Measurements from ENCODE around the gene LGR5. TPM values are rescaled to one million over a fixed set of nuclear protein-coding genes. Genes with fewer than 3 reads are reported as not detected.

The LGR5 gene
- polyA plus RNA-seq, 4 donors: 16.5 to 21.1 (median 18.8) TPM

DNA sequence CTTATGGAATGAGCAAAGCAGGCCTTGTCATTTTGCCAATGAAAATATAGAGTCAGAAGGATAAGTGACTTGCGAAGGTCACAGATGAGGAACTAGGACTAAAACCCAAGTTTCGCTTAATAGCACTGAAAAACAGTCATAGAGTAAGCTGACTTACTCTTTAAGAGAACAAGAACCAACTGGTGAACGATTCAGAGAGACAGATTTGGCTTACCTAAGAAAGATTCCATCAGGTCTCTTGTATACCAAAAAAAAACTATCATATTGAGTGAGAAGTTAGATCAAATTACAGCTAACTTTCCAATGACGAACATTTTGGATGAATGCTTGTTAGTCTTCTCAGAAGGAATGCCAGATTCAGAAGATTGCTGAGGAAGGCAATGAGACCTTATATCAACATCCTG lies 149.9 kb downstream of the LGR5 start:
- no peak for DNase-seq (ENCODE audit: low read depth in 4 of 4, low spot score in 3 of 4)

DNA sequence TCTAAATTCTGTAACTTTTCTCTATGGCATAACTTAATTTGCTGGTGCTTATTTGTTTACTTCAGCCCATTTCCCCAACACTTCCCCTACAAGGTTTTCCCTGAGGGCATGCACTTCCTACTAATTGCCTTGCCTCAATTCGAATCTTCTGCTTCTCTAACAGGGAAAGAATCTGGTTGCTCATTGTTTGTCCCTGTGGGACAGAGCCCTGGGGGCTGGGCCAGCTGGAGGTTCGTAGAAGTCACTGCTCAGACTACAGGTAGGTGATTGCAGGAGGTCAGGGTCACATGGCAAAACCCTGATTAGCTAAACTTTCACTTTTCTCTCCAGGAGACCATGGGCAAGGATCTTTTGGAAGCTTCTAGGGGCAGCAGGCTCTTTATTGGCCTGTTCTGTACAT lies 152.0 kb downstream of the LGR5 start:
- no peak for DNase-seq (ENCODE audit: low read depth in 4 of 4, low spot score in 3 of 4)

DNA sequence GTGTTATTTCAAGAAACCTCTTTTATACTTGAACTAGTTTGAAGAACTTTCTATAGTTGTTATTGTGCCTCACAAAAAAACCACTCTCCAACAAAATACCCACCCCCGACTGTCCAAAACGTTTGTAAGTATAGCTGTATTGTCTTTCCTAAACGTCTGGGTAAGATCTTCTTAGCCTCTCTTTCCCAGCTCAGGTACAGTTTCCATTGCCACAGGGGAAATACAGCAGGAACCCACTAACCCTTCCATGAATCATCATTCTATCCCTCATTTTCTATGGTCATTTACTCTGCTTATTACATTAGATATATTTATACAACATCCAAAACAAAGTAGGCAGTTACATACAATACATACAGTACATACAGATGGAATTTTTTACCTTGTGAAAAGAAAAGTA lies 153.2 kb downstream of the LGR5 start:
- DNase-seq (ENCODE audit: low read depth in 4 of 4, low spot score in 3 of 4): no peak

DNA sequence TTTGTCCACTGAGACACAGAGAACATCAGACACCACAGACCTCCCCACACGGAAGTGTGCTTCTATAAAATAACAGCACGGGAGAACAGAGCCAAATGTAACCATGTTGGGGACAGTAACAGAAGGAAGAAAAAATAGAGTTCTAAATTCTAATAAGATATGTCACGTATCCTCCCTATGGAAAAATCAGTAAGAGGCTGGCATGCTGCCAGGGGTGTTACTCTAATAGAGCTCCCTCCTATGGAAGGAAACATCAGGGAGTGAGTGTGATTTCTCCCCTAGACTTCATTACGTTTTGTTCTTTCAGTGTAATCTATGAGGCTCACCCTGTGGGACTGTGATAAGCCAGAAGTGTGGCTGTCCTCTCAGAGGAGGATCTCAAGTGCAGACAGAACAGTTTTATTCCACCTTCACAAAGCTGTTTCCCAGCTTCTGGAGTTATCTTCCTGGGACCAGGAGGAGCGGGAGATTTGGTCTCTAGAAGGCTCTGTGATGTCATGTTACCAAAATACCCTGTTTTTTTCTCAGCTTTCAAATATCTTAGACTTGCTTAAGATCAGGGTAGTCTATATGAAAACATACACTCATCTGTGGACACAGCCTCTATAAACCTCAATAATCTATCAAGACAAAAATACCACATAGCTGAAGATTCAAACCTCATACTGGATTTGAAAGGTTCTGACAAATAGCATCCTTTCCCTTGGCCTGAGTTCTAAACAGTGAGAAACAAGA lies 154.8 kb downstream of the LGR5 start:
- DNase-seq (ENCODE audit: low read depth in 4 of 4, low spot score in 3 of 4): no peak

DNA sequence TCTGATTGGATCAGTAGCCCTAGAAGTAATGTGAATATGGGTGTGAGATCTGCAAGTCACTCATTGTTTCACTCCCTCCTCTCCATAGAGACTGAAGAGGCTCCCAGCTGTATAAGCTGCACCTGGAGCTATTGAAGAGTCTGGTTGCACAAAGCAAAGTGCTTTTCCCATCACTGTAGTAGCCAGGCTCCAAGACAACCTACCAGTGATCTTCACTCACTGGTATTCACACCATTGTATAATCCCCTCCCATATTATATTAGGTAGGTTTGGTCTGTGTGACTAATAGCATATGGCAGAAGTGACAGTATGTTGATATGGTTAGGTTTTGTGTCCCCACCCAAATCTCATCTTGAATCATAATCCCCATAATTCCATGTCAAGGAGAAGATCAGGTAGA lies 159.6 kb downstream of the LGR5 start:
- DNase-seq (ENCODE audit: low read depth in 4 of 4, low spot score in 3 of 4): no peak

DNA sequence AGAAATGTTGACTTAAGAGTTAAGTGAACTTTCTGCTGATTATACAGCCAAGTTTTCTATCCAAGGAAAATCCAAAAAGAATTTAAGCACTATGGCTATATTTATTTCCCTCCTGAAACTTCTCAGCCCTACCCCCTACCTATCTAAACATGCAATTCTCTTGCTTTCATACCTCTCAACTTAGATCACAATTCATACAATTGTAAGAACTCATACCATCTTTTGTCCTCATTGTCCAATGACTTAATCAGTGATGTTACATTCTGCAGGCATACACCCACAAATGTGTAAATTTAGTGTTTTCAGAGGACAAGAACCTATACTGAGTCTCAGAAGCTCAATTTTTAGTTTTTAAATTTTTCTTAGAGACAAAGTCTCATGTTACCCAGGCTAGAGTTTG lies 161.9 kb downstream of the LGR5 start:
- DNase-seq (ENCODE audit: low read depth in 4 of 4, low spot score in 3 of 4): no peak

DNA sequence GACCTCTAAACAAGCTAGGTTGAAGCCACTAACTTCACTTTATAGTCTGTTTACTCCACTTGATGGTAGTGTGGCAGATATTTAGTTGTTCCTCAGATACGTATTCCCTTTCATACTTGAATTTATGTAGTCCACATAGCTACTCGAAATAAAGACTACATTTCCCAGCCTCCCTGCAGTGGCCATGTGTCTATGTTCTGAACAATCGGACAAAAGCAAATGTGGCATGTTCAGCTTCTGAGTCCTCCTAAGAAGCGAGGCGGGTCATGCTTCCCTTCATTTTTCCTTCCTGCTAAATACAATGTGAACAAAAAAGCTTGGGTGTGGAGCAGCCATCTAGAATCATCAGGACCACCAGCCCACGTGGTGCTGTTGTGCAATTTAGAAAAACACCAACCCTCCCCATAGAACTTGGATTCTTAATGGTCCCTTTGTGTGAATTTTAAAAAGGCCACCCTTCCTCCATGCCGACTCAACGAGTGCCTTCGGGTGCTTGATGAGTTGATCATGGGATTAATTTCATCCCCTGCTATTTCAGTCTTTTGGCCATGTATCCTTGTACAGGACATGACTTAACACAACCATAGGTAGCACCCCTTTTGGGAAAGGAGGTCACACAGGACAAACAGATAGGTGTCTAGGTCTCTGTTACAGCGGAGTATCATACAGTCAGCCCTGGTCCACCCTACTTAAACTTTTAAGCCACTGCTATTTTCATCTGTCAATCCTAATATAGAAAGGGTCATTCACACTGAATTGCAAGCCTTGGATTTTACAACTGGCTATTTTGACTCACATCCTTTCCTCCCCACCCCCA lies 163.4 kb downstream of the LGR5 start:
- DNase-seq (ENCODE audit: low read depth in 4 of 4, low spot score in 3 of 4): no peak

DNA sequence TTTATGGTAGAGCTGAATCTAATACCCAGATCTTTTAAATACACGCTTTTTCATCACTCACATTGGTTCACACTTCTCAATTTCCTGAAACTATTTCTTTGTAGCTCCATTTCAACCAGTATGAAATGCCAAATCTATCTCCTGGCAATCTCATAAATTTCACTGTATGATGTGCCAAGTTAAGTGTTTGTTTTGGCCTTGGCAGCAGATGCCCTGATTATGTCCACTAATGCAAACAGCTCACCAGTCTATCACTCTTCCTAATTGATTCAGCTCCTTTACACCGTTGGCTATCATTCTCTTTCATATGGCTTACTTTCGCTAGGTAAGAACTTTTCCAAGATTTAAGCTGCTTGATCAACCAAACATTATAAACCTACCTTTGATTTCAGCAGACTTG lies 165.4 kb downstream of the LGR5 start:
- no peak for DNase-seq (ENCODE audit: low read depth in 4 of 4, low spot score in 3 of 4)

DNA sequence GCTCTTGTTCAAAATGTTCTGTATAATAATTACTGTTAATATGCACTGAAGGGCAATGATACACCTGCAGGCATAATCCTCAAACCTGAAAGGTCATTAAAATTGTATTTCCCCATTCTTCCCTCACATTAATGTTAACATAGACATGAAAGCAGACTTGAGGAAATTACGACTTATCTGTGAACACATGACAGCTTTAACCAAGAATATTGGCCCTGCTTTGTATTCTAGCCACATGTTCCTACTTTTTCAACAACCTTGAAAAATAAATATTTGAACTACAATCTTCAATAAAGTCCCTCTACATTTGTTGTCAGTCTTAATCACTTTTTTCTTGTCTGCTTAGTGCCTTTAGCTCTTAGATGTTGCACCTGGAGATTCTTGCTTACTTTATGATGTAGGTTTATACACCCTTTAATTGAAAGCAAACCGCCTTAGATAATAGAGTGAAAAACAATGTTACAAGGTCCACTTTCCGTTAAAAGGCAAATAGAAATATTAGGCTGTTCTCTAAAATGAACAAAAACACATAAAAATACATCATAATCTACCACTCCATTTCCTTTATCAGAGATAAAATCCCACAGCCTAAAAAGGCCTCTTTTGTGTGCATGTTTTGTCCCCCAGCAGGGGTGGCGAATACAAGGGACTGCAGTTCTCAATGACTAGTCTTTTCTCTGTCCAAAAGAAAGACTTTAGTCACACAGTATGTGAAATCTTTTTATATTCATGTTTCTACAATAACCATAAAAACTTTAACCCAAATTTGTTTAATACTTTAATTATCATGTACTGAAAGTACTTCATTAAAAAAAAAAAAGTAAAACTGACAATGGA lies 168.1 kb downstream of the LGR5 start:
- no peak for DNase-seq (ENCODE audit: low read depth in 4 of 4, low spot score in 3 of 4)

DNA sequence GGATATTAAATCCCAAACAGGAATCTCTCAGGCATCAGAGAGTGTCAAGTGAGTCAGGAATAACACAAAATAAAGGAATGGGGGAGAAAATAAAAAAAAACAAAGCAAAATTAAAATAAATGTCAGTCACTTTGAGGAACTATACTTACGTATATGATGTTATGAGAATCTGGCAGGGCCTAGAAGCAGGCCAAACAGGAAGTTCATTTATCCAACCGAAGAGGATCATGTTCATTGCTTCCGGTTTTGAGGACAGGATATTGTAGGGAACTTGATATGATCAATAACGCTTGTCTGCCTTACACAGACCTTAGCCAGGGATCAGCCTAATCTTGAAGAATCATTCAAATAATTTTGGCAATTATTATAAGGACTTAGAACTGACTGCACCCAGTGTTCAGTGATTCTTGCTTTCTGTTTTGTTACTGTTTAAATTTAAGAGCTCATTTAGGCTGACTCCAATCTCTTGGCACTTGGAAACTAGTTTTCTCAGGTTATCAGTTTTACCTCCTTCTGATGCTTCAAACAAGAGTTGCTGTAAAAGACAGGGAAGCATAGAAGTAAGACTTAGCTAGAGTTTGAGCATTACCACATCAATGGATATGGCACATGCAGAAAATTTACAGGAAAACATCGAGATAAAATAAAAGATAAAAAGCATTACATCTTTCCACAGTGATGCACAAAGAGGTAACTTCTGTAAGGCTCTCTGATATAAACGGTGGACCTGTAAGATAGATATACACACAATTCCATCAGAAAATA lies 170.6 kb downstream of the LGR5 start:
- no peak for DNase-seq (ENCODE audit: low read depth in 4 of 4, low spot score in 3 of 4)

DNA sequence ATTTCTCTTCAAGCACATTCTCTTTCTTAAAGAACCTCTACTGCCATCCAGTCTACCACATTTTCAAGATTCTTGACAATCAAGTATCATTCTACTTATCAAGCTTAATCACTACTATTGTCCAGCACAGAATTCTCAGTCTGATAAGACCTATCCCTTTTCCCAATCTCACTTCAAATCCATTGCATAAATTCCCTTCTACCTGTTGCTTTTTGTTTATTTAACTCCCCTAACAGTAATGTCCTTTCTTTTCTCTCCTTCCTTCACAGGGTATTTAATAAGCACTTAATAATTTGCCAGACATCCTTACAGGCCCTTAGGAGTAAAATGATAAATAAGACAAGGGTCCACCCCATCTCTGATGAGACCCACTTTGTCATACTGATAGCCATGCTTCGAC lies 182.3 kb downstream of the LGR5 start:
- DNase-seq (ENCODE audit: low read depth in 4 of 4, low spot score in 3 of 4): no peak

DNA sequence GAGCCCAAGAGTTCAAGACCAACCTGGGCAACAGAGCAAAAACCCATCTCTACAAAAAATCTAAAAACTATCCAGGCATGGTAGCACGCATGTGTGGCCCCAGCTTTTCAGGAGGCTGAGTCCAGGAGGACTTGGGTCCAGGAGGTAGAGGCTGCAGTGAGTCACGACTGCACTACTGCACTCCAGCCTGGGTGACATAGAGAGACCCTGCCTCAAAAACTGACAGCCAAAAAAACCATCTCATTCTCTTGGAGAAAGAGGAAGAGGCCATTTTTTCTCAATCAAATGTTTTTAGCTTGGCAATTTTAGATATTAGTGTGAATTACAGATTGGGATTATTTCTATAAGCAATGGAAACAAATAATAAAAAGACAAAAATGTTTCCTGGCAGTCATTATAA lies 185.9 kb downstream of the LGR5 start:
- DNase-seq (ENCODE audit: low read depth in 4 of 4, low spot score in 3 of 4): no peak

DNA sequence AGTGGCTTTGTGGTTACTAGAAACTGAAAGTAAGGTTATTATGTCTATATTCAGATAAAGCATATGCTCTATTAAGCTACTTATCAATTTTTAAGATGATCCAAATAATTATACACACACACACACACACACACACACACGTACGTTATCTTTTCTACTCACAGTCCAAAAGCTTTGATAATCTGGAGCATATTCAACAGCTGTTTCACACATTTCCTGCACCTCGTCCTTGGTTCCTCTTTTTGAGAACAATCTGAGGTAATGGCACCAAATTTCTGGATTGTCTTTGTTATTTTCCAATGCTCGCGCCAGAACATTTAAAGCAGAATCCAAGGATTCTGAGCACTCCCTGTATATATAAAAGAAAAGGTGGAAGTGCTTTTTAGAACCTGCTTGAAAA lies 186.5 kb downstream of the LGR5 start:
- DNase-seq (ENCODE audit: low read depth in 4 of 4, low spot score in 3 of 4): no peak

DNA sequence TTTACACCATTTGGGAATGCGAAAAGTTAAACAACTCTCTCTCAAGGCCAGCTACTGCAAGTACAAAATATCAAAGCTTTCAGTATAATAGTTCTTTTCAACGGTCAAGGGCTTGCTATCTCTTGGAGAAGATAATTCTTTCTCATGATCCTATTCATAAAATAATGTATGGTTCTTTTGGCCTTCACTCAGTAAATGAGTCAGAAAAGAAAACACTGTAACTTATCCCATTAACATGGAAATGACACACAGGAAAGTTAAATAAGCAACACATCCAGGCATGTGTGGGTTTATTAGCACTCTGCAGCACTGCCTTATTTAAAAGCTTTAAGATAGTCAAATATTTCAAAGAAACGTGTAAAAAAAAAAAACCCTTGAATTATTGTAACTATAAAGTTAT lies 187.2 kb downstream of the LGR5 start:
- no peak for DNase-seq (ENCODE audit: low read depth in 4 of 4, low spot score in 3 of 4)

DNA sequence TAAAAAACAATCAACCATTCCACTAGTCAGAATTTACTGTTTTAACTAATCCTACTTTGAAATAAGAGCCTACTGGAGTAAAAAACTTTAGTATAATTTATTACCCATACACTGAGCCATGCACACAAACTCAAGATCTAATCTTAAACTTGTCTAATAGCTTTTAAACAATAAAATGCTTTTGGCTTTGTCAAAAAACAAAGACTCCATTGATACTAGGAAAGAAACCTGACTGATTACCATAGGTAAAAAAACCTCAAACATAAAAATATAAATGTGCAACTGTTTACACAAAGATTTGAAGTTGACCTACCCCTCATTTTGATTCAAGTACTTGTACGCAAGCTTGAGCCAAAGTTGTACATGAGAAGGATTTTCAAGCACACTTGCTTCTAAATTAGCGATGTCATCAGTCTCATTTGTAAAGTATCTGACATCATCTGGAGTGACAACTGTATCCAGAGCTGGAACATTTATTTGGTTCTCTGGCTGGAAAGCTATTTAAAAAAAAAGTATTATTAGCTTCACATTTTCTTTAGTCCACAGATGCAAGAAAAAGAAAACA lies 187.9 kb downstream of the LGR5 start:
- DNase-seq (ENCODE audit: low read depth in 4 of 4, low spot score in 3 of 4): no peak

Other genes starting within 250 kb of the LGR5 start
- 10 to 100 TPM; 57.3 to 75.2 (median 68.5) TPM for gene ZFC3H1, start 224.1 kb downstream of the LGR5 start, polyA plus RNA-seq (ENCODE audit: insufficient read length in 4 of 4)
- 10 to 100 TPM; 13.8 to 18.6 (median 17.1) TPM for gene THAP2, start 224.5 kb downstream of the LGR5 start, polyA plus RNA-seq (ENCODE audit: insufficient read length in 4 of 4)
- 10 to 100 TPM; 32.0 to 44.9 (median 42.0) TPM for gene TMEM19, start 246.3 kb downstream of the LGR5 start, polyA plus RNA-seq (ENCODE audit: insufficient read length in 4 of 4)

Measured in right renal pelvis (tissue), 4 donors.